IMR-90 (cell line): ENCODE data around the gene FBXL13. TPM values are rescaled to one million over a fixed set of nuclear protein-coding genes. Genes with fewer than 3 reads are reported as not detected.

Source experiments
- ATAC-seq: fragments of 200-7000 bp; cut with Tn5 transposase; 2 replicates; pipeline ENCODE4 v1.9.1; 2020; ENCODE audit warnings: low read depth, mild to moderate bottlenecking, moderate library complexity
- BruUV-seq: library from RNA; stranded (reverse); fragments of 400-500 nt; replicated peaks from 2 replicates; lab custom pipeline; 2021; lab: Mats Ljungman, UMichigan
- CTCF ChIA-PET: fragments of 300-600 bp; formaldehyde crosslinking; extraction: SDS; loops from one replicate; lab custom pipeline; 2021; ENCODE audit warnings: antibody characterized with exemption; lab: Yijun Ruan, JAX
- POLR2A ChIA-PET: fragments of 300-600 bp; sonication (Branson Sonifier 250); formaldehyde crosslinking; loops from one replicate; lab custom pipeline; 2022; ENCODE audit warnings: antibody characterized with exemption; ENCODE audit not compliant: unreplicated experiment; lab: Charles Lee
- DNase-seq: peaks from one replicate; pipeline ENCODE4 v3.0.0; 2013
- H2AFZ ChIP-seq: replicated peaks from 2 replicates; pipeline ENCODE3; 2013; ENCODE audit warnings: low read length, mild to moderate bottlenecking; ENCODE audit not compliant: poor library complexity
- H2AK5ac ChIP-seq: 2 replicates; pipeline ENCODE4 v1.6.1; 2013; ENCODE audit warnings: low read depth, low read length, inconsistent platforms
- H2AK9ac ChIP-seq: replicated peaks from 2 replicates; pipeline ENCODE3; 2013; ENCODE audit warnings: mild to moderate bottlenecking, low read depth, low read length, moderate library complexity; ENCODE audit not compliant: poor library complexity
- H2BK120ac ChIP-seq: 2 replicates; pipeline ENCODE4 v1.6.1; 2013; ENCODE audit warnings: low read depth, low read length, inconsistent platforms
- H2BK15ac ChIP-seq: 3 replicates; pipeline ENCODE4 v1.6.1; 2013; ENCODE audit warnings: low read depth, low read length, inconsistent platforms
- H2BK20ac ChIP-seq: 2 replicates; pipeline ENCODE4 v1.6.1; 2013; ENCODE audit warnings: low read depth, mild to moderate bottlenecking, inconsistent platforms, low read length, moderate library complexity
- H2BK5ac ChIP-seq: 2 replicates; pipeline ENCODE4 v1.6.1; 2013; ENCODE audit warnings: mild to moderate bottlenecking, low read depth, low read length, inconsistent platforms; ENCODE audit not compliant: poor library complexity, severe bottlenecking
- H3K14ac ChIP-seq: replicated peaks from 2 replicates; pipeline ENCODE4 v1.6.1; 2013; ENCODE audit warnings: low read depth, low read length, inconsistent platforms
- H3K18ac ChIP-seq: 2 replicates; pipeline ENCODE4 v1.6.1; 2013; ENCODE audit warnings: low read depth, low read length, control low read depth
- H3K23ac ChIP-seq: 2 replicates; pipeline ENCODE4 v1.6.1; 2013; ENCODE audit warnings: low read depth, low read length, inconsistent platforms
- H3K27ac ChIP-seq: 2 replicates; pipeline ENCODE4 v1.5.1; 2013; ENCODE audit warnings: mild to moderate bottlenecking, control low read depth, low read length; ENCODE audit not compliant: insufficient read depth
- H3K27me3 ChIP-seq: 2 replicates; pipeline ENCODE4 v1.6.1; 2013; ENCODE audit warnings: low read length; ENCODE audit not compliant: control insufficient read depth, insufficient read depth
- H3K36me3 ChIP-seq: 2 replicates; pipeline ENCODE4 v1.6.1; 2013; ENCODE audit warnings: low read length, mixed read lengths; ENCODE audit not compliant: control insufficient read depth, insufficient read depth
- H3K4ac ChIP-seq: 2 replicates; pipeline ENCODE4 v1.6.1; 2013; ENCODE audit warnings: low read depth, low read length, inconsistent platforms
- H3K4me1 ChIP-seq: 2 replicates; pipeline ENCODE4 v1.6.1; 2013; ENCODE audit warnings: low read length, mixed read lengths; ENCODE audit not compliant: control insufficient read depth, insufficient read depth
- H3K4me2 ChIP-seq: 2 replicates; pipeline ENCODE4 v1.6.1; 2013; ENCODE audit warnings: low read depth, mild to moderate bottlenecking, control low read depth, low read length, moderate library complexity
- H3K4me3 ChIP-seq: 2 replicates; pipeline ENCODE4 v1.5.1; 2013; ENCODE audit warnings: low read depth, mild to moderate bottlenecking, control low read depth, low read length, moderate library complexity; ENCODE audit not compliant: insufficient read depth
- H3K56ac ChIP-seq: 2 replicates; pipeline ENCODE4 v1.6.1; 2013; ENCODE audit warnings: low read length, inconsistent platforms; ENCODE audit not compliant: insufficient read depth; ENCODE audit errors: extremely low read depth
- H3K79me1 ChIP-seq, 2 experiments: 2 replicates each; pipeline ENCODE4 v1.6.1; 2013; ENCODE audit warnings: low read length in 2 of 2, inconsistent platforms in 1 of 2, low read depth in 1 of 2
- H3K9ac ChIP-seq: 2 replicates; pipeline ENCODE4 v1.6.1; 2013; ENCODE audit warnings: low read depth, low read length, control low read depth
- H3K9me1 ChIP-seq: 2 replicates; pipeline ENCODE4 v1.6.1; 2013; ENCODE audit warnings: low read length, inconsistent platforms; ENCODE audit not compliant: insufficient read depth
- H3K9me3 ChIP-seq: 2 replicates; pipeline ENCODE4 v1.6.1; 2013; ENCODE audit warnings: low read length; ENCODE audit not compliant: control insufficient read depth, insufficient read depth
- H4K20me1 ChIP-seq: 2 replicates; pipeline ENCODE4 v1.6.1; 2013; ENCODE audit warnings: low read length, inconsistent platforms; ENCODE audit not compliant: insufficient read depth
- H4K5ac ChIP-seq: 2 replicates; pipeline ENCODE4 v1.6.1; 2013; ENCODE audit warnings: mild to moderate bottlenecking, low read depth, low read length, control low read depth
- H4K8ac ChIP-seq, 2 experiments: 2 replicates each; pipeline ENCODE4 v1.6.1; 2013; ENCODE audit warnings: low read depth in 2 of 2, low read length in 2 of 2, control low read depth in 1 of 2, inconsistent platforms in 1 of 2
- H4K91ac ChIP-seq: 2 replicates; pipeline ENCODE4 v1.6.1; 2013; ENCODE audit warnings: low read depth, low read length, inconsistent platforms; ENCODE audit not compliant: insufficient read depth
- BHLHE40 ChIP-seq: fragments of 150-350 bp; IDR thresholded peaks from 2 replicates; pipeline ENCODE4 v1.6.1; 2016; ENCODE audit warnings: mild to moderate bottlenecking, low read depth, low read length
- CEBPB ChIP-seq: IDR thresholded peaks from 2 replicates; pipeline ENCODE4 v1.6.1; 2012; ENCODE audit warnings: low read depth, low read length, improper control_type of control experiment
- CHD1 ChIP-seq: IDR thresholded peaks from 2 replicates; pipeline ENCODE4 v1.6.1; 2012; ENCODE audit warnings: low read depth, low read length, improper control_type of control experiment
- FOS ChIP-seq: fragments of 150-350 bp; IDR thresholded peaks from 2 replicates; pipeline ENCODE4 v1.6.1; 2016; ENCODE audit warnings: low read depth, low read length
- MAFK ChIP-seq: IDR thresholded peaks from 2 replicates; pipeline ENCODE4 v1.6.1; 2012; ENCODE audit warnings: low read depth, low read length, improper control_type of control experiment
- MAZ ChIP-seq: IDR thresholded peaks from 2 replicates; pipeline ENCODE4 v1.6.1; 2012; ENCODE audit warnings: low read depth, mild to moderate bottlenecking, low read length, improper control_type of control experiment, moderate library complexity, borderline replicate concordance
- MXI1 ChIP-seq: IDR thresholded peaks from 2 replicates; pipeline ENCODE4 v1.6.1; 2012; ENCODE audit warnings: low read depth, mild to moderate bottlenecking, low read length, moderate library complexity, borderline replicate concordance
- NFE2L2 ChIP-seq: fragments of 150-350 bp; IDR thresholded peaks from 2 replicates; pipeline ENCODE4 v1.6.1; 2016; ENCODE audit warnings: low read depth, mild to moderate bottlenecking, low read length
- POLR2A ChIP-seq: IDR thresholded peaks from 2 replicates; pipeline ENCODE4 v1.6.1; 2012; ENCODE audit warnings: mild to moderate bottlenecking, low read depth, low read length
- RAD21 ChIP-seq: IDR thresholded peaks from 2 replicates; pipeline ENCODE4 v1.6.1; 2012; ENCODE audit warnings: low read length, improper control_type of control experiment
- RCOR1 ChIP-seq: IDR thresholded peaks from 2 replicates; pipeline ENCODE4 v1.6.1; 2012; ENCODE audit warnings: mild to moderate bottlenecking, low read length, improper control_type of control experiment; ENCODE audit not compliant: insufficient replicate concordance
- RFX5 ChIP-seq: IDR thresholded peaks from 2 replicates; pipeline ENCODE4 v1.8.0; 2012; ENCODE audit warnings: low read depth, mild to moderate bottlenecking, low read length, moderate library complexity
- SMC3 ChIP-seq: fragments of 150-350 bp; IDR thresholded peaks from 2 replicates; pipeline ENCODE4 v1.6.1; 2016; ENCODE audit warnings: low read depth, mild to moderate bottlenecking, antibody characterized with exemption, low read length, moderate library complexity
- WGBS, 2 experiments: methylation state at CpG; one replicate each; pipeline versions ENCODE4 v1.1.5 to v1.1.7; 2013; ENCODE audit warnings: missing lambda C conversion rate in 2 of 2; ENCODE audit not compliant: insufficient read length in 1 of 2; ENCODE audit errors: extremely low coverage in 2 of 2; 5-methylcytosine and 5-hydroxymethylcytosine counted together
- dilution Hi-C: fragments of 300-500 bp; cut with HindIII; formaldehyde crosslinking; loops from one replicate; pipeline ENCODE4 v1.14.3; 2018; ENCODE audit warnings: low sequenced_read_pairs; ENCODE audit not compliant: unreplicated experiment
- in situ Hi-C: fragments of 300-500 bp; cut with MboI; formaldehyde crosslinking; loops from 3 replicates; pipeline ENCODE4 v1.14.3; 2019; ENCODE audit warnings: low sequenced_read_pairs, inconsistent platforms, mixed read lengths
- intact Hi-C: fragments of 100-400 bp; cut with micrococcal nuclease; formaldehyde crosslinking; loops from 2 replicates; pipeline ENCODE4 v1.10.0; 2022
- polyA plus RNA-seq, 3 experiments: library from polyadenylated mRNA; depleted of rRNA; stranded (reverse); fragments of >200 nt; gene quantifications; 2 replicates each; pipeline ENCODE4 v1.2.3, GENCODE V29; 2012; ENCODE audit warnings: low replicate concordance in 1 of 3
- total RNA-seq: library from RNA; depleted of rRNA; stranded (reverse); fragments of >200 nt; gene quantifications from 2 replicates; pipeline ENCODE4 v1.2.3, GENCODE V29; 2012
- TF ChIP-seq, protein P1 (sequence below): conservative IDR thresholded peaks from 2 replicates; pipeline ENCODE4 v1.5.1; 2012; ENCODE audit warnings: mild to moderate bottlenecking, low read depth, low read length, improper control_type of control experiment
- TF ChIP-seq, protein P2 (sequence below): fragments of 150-350 bp; IDR thresholded peaks from 2 replicates; pipeline ENCODE4 v1.6.1; 2017; ENCODE audit warnings: mild to moderate bottlenecking, antibody characterized with exemption, low read length, low read depth
- TF ChIP-seq, protein P3 (sequence below): fragments of 150-350 bp; IDR thresholded peaks from 2 replicates; pipeline ENCODE4 v1.6.1; 2016; ENCODE audit warnings: low read depth, mild to moderate bottlenecking, low read length, moderate library complexity, borderline replicate concordance

Gene FBXL13
- total and polyA plus RNA-seq, 2 of the 4 experiments (the other 2 are of a cell fraction) = 0.24 to 0.36 TPM

DNA sequence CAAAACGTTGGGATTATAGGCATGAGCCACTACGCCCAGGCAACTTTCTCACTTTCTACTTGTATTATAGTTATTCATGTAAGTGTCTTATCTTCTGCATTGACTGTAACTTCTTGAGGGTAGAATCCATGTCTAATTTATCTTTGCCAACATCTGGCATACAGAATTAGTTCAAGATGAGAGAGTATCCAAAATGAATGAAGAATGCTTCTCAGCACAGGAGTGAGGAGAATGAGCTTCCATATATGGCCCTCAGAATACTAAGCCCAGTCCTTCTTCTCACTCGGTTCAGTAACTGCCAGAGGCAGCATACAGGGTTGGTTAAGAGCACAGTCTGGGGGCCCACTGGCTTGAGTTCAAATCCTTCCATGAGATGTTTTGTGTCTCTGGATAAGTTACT, 236.8 kb downstream of the FBXL13 start:
- Histone ChIP-seq H3K56ac (no peak overlapping the region), H4K5ac (no peak overlapping the region; the same call in 1 of the 2 replicates), H3K9me1 (no peaks in the 10 kb centered on the region), H3K4me3 (no peak overlapping the region), H3K18ac (peak overlapping the region; percentile 84), H3K79me1 (no peaks in the 10 kb centered on the region; a peak in 1 of 4 replicates), H3K9ac (no peak overlapping the region), H4K20me1 (no peaks in the 10 kb centered on the region), H2BK20ac (peak overlapping the region; percentile 85), H2BK5ac (no peak overlapping the region), H2AK9ac (no peak overlapping the region), H3K4me2 (no peak overlapping the region), H3K36me3 (no peaks in the 10 kb centered on the region), H3K27me3 (no peaks in the 10 kb centered on the region), H3K27ac (no peak overlapping the region), H3K23ac (no peak overlapping the region), H3K14ac (peak overlapping the region; percentile 43), H4K8ac (peak overlapping the region in 1 of 2 experiments; percentile 42; a peak in 1 of 4 replicates), H2AFZ (no peak overlapping the region), H3K9me3 (no peaks in the 10 kb centered on the region), H2AK5ac (peak overlapping the region; percentile 81), H3K4me1 (peaks cover 10% of the 10 kb centered on the region), H2BK120ac (peak overlapping the region; percentile 68), H4K91ac (peak overlapping the region; percentile 62), H3K4ac (peak overlapping the region; percentile 83), H2BK15ac (peak overlapping the region; percentile 48; the same call in 1 of the 3 replicates)
- in situ Hi-C loops (no loop called here), intact Hi-C loops (loop anchor here (2.0 kb wide), 1 partner anchor 75 kb away; the partner anchor contains the start of gene LRRC17), dilution Hi-C loops (no loop called here)
- no CpG with 5 or more reads among the region's 3 CpGs for WGBS, 2 experiments
- ATAC-seq (no peak), DNase-seq (no peak)
- BruUV-seq = no TSS peak
- TF ChIP-seq RFX5 (no peak), POLR2A (no peak), MXI1 (no peak), CEBPB (no peak), MAZ (no peak), BHLHE40 (no peak), CHD1 (no peak), RCOR1 (no peak), NFE2L2 (no peak), SMC3 (no peak), FOS (no peak), RAD21 (no peak), MAFK (no peak)
- TF ChIP-seq, protein P1, sequence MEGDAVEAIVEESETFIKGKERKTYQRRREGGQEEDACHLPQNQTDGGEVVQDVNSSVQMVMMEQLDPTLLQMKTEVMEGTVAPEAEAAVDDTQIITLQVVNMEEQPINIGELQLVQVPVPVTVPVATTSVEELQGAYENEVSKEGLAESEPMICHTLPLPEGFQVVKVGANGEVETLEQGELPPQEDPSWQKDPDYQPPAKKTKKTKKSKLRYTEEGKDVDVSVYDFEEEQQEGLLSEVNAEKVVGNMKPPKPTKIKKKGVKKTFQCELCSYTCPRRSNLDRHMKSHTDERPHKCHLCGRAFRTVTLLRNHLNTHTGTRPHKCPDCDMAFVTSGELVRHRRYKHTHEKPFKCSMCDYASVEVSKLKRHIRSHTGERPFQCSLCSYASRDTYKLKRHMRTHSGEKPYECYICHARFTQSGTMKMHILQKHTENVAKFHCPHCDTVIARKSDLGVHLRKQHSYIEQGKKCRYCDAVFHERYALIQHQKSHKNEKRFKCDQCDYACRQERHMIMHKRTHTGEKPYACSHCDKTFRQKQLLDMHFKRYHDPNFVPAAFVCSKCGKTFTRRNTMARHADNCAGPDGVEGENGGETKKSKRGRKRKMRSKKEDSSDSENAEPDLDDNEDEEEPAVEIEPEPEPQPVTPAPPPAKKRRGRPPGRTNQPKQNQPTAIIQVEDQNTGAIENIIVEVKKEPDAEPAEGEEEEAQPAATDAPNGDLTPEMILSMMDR = no peak
- TF ChIP-seq, protein P2, sequence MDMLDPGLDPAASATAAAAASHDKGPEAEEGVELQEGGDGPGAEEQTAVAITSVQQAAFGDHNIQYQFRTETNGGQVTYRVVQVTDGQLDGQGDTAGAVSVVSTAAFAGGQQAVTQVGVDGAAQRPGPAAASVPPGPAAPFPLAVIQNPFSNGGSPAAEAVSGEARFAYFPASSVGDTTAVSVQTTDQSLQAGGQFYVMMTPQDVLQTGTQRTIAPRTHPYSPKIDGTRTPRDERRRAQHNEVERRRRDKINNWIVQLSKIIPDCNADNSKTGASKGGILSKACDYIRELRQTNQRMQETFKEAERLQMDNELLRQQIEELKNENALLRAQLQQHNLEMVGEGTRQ = no peak
- TF ChIP-seq, protein P3, sequence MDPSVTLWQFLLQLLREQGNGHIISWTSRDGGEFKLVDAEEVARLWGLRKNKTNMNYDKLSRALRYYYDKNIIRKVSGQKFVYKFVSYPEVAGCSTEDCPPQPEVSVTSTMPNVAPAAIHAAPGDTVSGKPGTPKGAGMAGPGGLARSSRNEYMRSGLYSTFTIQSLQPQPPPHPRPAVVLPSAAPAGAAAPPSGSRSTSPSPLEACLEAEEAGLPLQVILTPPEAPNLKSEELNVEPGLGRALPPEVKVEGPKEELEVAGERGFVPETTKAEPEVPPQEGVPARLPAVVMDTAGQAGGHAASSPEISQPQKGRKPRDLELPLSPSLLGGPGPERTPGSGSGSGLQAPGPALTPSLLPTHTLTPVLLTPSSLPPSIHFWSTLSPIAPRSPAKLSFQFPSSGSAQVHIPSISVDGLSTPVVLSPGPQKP = no peak
- ChIA-PET POLR2A (no interaction called here), CTCF (no interaction called here)
